Activated CD4-positive, alpha-beta T cell treated with anti-CD3 and anti-CD28 coated beads, Interleukin-10, Interleukin-2, amounts not matched to agents 100 ng/mL and 50 ng/mL, durations not matched to agents 16 hours and 8 hours (primary cell): Measurements from ENCODE around the gene SUGCT.
"Not testable (repeated sequence)": the region's sequence is repeated elsewhere in the genome, so short reads cannot be mapped to it uniquely, and the experiment has no call there.

Experiments used
- DNase-seq: peaks from one replicate; pipeline ENCODE4 v3.0.0-alpha.2; 2020

SUGCT gene

GRCh38 chr7:40332516-40332915 is 197.7 kb downstream of the SUGCT start:
- DNase-seq = no peak

DNA sequence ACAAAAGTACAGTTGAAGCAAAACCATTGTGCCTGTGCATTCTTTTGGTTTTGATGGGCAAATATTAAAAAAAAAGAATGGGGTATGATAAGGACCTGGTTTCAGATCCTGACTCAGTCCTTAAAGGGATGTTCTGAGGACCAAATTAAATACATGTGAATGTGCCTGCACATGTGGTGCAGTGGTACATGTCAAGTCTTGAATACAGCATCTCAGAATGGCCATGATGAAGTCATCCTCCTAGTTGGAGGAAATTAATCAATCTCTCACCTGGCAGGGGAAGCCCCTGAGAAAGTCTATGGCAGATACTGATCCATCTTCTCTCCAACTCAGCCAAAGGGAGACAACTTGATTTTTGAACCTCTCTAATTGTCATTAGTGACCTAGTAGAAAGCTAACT is 207.0 kb downstream of the SUGCT start:
- no peak for DNase-seq

DNA sequence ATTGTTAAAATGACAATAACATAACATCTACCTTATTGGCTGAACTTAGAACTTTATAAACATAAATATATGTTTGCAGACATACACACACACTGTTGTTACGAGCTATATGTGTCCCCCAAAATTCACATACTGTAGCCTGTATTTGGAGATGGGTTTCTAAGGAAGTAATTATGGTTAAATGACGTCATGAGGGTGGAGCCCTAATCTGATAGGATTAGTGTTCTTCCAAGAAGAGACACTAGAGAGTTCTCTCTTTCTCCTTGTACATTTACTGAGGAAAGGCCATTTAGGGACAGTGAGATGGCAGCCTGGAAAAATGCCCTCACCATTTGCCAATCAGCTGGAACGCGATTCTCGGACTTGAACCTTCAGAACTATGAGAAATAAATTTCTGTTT is 211.7 kb downstream of the SUGCT start:
- no peak for DNase-seq

DNA sequence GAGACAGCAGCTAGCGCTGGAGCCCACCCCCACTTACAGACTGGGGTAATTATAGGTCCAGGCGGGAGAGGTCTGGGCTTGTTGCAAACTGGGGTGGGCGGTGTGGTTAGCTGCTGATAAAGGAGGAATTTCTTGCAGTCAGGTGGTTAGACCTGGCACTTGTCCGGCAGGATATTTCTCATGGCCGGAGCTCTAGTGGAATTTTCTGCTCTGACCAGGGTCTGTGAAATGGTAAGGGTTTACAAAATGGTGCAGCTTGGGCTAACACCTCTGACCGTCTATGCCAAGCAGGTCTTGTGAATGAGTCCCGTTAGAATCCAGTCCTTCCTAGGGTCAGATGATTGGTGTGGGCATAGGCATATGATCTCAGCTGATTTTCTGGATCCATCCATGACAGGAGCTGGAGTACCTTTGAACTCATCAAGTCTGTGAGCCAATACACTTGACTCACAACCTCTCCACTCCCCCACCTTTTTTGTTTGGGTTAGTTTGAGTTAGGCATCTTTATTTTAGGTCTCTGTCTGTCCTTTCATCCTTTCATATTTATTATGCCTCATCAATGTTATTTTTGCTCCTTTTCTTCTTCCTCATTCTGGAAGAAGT is 213.4 kb downstream of the SUGCT start:
- no peak for DNase-seq

DNA sequence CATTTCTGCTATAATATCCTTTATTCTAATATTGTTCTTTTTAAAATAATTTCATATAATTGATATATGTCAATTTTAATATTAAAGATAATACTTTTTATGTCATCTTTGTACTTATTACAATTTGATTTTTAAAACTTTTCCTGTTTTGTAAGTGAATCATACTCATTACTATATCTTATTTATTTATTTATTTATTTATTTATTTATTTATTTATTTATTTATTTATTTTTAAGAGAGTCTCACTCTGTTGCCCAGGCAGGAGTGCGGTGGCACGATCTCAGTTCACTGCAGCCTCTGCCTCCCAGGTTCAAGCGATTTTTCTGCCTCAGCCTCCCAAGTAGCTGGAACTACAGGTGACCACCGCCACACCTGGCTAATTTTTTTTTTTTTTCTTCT is 215.3 kb downstream of the SUGCT start:
- DNase-seq = no peak

DNA sequence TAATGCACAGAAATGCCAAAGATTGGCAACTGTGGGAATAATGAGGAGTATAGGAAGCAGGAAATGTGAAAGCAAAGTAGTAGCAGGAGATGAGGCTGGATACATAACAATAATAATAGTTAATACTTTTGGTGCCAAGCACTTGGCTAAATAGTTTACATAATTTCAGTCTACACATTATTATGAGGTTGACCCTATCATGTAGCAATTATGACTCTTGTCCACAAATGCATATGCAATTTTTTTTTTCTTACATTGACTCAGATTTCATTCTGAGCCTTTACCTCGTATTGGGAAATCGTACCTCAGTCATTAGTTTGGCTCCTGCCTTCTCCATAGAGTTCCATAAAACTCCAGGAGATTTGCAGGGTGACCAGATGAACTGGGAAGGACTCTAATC is 219.9 kb downstream of the SUGCT start:
- no peak for DNase-seq

- DNase-seq = no peak
These were observed 221.5 kb downstream of the SUGCT start for GRCh38 chr7:40356312-40356711.

DNA sequence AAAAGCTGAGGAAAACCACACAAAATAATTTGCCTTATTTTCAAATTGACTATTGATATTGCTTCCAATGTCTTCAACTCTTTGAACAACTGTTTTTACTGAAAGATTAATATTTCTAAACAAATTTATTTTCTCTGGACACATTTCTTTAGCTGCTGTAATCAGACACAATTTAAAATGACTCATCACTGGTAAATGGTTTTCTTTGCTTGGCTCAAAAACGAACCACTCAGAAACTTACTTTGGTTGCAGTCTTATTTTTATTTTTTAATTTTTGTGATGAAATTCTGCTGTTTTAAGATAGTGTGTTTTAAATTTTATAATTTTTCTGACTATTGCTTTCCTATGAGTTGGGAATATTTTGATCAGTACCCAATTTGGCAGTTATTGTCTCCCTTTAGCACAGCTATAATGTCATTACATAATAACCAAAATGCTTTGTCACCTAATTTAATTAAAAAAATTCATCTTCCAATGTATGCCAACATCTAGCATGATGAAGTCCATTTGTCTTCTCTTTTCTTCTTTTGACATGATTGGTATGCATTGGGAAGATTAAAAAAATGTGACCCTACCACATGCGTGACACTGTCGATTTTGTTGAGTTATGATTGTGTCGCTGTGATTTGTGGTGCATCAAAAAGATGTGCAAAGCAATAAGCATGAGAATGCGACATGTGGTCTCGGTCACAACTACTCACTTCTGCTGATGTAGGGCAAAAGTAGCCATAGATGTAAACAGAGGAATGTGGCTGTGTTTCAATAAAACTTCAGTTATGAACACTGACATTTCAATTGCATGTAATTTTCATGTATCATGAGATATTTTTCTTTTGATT is 222.3 kb downstream of the SUGCT start:
- DNase-seq = no peak

- DNase-seq = no peak
These were observed 235.0 kb downstream of the SUGCT start for GRCh38 chr7:40369641-40370277.

GRCh38 chr7:40371806-40372440 is 237.1 kb downstream of the SUGCT start:
- no peak for DNase-seq

- DNase-seq = no peak
These were observed 239.8 kb downstream of the SUGCT start for GRCh38 chr7:40374575-40374974.

- no peak for DNase-seq
These were observed 245.3 kb downstream of the SUGCT start for GRCh38 chr7:40380111-40380510.

DNA sequence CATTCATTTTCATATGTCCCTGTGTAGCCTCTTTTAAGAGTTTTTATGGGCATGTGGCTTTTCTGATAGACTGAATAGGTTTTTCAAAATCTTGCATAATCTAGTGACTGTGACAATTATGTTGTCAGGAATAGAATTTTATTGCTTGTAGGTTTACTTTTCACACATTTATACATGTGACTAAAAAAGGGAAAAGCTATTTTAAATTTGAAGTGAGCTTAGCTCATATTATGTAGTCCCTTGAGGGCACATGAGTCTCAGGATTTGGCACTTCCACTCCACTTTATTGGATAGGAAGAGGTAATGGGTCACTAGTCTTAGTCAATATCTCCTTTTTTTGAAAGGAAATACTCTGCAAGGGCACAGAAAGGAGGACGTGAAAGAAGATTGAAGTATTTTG is 247.3 kb downstream of the SUGCT start:
- DNase-seq = no peak

DNA sequence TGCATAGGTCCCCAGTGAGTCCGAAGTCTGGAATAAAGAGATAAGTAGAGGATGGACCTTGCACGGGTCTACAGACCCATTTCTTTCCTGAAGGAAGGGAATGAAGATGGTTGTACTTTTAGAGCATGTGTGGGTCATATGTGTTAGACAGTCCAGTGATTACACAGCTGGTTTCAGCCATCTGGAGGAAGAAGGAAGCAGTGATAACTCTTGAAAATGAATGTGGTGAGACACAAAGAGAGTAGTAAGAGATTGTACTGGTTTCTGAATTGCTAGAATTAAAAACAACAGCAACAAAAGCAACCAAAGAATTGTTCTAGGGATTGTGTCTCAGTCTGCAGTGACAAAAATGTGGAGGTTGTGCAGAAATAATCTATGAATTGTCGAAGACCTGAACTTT is 258.9 kb downstream of the SUGCT start:
- no peak for DNase-seq

DNA sequence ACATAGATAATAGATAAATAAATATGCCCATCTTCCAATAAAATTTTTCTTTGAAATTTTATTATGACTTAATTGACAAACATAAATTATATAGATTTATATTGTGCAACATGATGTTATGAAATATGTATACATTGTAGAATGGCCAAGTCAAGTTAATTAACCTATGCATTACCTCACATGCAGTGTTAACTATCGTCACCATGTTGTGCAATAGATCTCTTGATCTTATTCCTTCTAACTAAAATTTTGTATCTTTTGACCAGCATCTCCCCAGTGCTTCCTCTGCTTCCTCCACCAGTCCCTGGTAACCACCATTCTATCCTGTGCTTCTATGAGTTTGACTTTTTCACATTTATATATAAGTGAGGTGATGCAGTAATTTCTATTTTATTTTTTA is 259.6 kb downstream of the SUGCT start:
- no peak for DNase-seq

DNA sequence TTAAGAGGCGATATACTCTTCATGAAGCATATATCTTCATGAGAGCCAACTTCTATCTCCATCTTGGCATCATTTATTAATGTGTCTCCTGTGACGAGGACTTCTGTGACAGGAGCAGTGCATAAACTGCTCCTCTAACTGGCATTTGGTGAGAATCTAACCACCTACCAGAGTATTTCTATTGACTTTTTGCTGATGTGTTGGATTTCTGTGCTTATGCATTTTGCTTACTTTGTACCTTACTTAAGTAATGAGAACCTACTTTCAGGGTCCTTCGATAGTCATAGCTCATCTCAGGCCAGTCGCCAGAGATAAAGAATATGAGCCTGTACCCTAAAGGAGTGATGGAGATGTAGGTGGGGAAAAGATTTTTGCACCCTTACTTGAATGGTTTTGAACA is 265.7 kb downstream of the SUGCT start:
- no peak for DNase-seq

DNA sequence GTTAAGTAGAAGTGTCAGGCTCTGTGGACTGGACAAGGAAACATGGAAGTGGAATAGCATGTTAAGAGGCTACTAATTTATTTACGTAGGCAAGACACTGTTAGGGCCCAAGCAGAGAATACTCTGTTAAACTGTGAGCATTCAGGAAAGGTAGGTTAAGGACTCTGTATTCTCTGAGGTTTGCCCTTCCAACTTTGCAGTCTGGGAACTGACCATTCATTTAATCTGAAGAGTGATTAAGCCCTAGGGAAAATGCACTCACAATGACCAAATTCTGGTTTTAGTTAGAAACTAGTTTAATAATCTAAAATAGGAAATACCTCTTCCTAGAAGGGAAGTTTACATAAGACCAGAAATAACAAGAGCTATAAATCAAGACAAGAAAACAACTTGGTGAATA is 266.6 kb downstream of the SUGCT start:
- no peak for DNase-seq

GRCh38 chr7:40402661-40403060 is 267.9 kb downstream of the SUGCT start:
- DNase-seq = no peak

GRCh38 chr7:40403703-40404476 is 269.1 kb downstream of the SUGCT start:
- DNase-seq = no peak

DNA sequence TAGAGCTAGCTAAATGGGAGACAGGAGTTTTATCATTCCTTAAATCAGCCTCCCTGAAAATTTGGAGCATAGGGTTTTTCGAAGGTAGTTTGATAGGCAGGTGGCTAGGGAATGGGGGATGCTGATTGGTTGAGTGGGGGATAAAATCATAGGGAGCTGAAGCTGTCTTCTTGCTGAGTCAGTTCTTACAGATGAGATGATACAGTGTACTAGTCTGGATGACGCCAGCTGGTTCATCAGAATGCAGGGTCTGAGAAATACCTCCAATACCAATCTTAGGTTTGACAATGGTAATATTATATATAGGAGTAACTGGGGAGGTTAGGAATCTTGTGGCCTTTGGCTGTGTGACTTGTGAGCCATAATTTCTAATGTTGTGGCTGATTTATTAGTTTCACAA is 271.2 kb downstream of the SUGCT start:
- DNase-seq = no peak

DNA sequence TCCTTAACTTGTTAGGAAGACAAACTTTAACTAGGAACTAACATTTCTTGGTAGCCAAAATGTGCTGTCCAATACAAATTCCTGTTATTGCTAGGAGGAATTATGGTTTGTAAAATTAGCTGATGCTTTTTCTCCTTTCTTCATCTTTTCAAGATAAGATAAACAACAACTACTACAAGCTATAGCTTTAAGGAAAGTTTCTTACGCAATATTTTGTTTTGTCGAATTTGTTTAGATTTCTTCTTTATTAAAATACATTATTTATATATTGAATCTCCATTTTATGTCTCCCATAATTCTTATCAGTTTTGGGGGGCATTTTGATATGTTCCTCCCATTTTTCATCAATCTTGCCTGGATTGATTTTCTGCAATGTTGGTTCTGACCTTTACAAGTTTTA is 277.5 kb downstream of the SUGCT start:
- DNase-seq = no peak

GRCh38 chr7:40414704-40415103 is 279.9 kb downstream of the SUGCT start:
- DNase-seq = not testable (repeated sequence)

- DNase-seq = no peak
These were observed 283.6 kb downstream of the SUGCT start for GRCh38 chr7:40418448-40418847.
